Transverse colon (tissue), 4 donors: ENCODE measurements around the gene THSD7A.

Source experiments
- CTCF ChIP-seq, 5 experiments: fragments of 200-600 bp in 3 of 5; fragments of 450-650 bp in 2 of 5; sonication (generic) in 3 of 5; IDR thresholded peaks; 1 replicate in 2 of 5; 2 replicates in 3 of 5; pipeline ENCODE4 v1.5.1; 2016 to 2017; ENCODE audit warnings: antibody characterized with exemption in 5 of 5, inconsistent platforms in 3 of 5, mild to moderate bottlenecking in 2 of 5, moderate library complexity in 1 of 5
- EP300 ChIP-seq: sonication (generic); formaldehyde crosslinking; IDR thresholded peaks from one replicate; pipeline ENCODE4 v1.6.1; 2017; ENCODE audit warnings: antibody characterized with exemption, low read depth
- POLR2A ChIP-seq: fragments of 450-650 bp; IDR thresholded peaks from one replicate; pipeline ENCODE4 v1.6.1; 2016; ENCODE audit warnings: antibody characterized with exemption, mild to moderate bottlenecking, moderate library complexity
- POLR2AphosphoS5 ChIP-seq, 3 donors: sonication (generic); formaldehyde crosslinking; IDR thresholded peaks; one replicate each; pipeline ENCODE4 v1.6.1; 2016; ENCODE audit warnings: antibody characterized with exemption in 3 of 3

DNA sequence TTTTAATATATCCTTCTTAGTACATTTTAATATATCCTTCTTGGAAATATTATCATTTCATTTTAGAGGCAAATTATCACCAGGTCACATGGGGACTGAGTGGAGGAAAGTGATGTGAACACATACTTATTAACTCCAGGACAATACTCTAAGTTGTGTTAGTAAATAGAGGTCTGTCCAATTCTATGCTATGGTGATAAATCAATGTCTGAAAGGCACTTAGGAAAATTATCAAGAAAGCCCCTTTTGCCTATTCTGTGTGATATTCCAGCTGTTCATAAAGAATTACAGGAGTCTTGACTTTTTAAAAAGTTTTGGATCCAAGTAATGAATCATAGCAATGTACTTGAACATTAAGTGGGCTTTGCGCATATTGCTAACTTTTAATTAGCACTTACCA lies 88.5 kb downstream of the THSD7A start:
- TF ChIP-seq CTCF (IDR thresholded peaks at IDR 0.05) (no peak), POLR2AphosphoS5 (IDR thresholded peaks at IDR 0.05) (no peak), POLR2A (no peak), EP300 (no peak)
